ENCODE data around the gene TMEM229B. TPM values are rescaled to one million over a fixed set of nuclear protein-coding genes. Genes with fewer than 3 reads are reported as not detected.
A peak's percentile ranks its signal among the peaks of the same experiment; 100 is the strongest.

TMEM229B gene
- polyA plus RNA-seq, 2 of the 4 experiments (the other 2 are of a cell fraction), result 0.19 to 0.31 TPM

DNA sequence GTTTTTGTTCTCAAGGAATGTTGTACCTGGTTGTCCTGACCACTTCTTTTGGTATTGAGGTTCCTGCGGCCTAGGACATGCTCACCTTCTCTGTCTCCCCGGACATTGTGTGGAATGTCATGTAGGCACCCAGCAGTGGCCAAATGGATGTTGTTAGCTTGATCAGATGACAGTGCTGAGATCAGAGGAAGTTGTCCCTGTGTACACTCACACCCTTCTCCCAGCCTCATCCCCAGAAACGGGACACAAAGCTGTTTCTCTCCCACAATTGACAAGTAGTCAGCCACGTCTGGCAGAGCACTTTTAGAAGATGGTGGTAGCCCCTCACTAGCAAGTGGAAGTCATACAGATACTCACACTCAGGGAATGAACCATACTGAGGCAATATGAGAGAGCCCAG, 47.6 kb upstream of the TMEM229B start:
- Histone ChIP-seq H3K4me3 (no peak overlapping the region), H3K27ac (no peak overlapping the region), H3K9me3 (no peaks in the 10 kb centered on the region), H3K4me2 (no peak overlapping the region), H3K4me1 (0 out of 3 replicates have a peak, but pooled peaks cover 3% of the 10 kb centered on the region)
- no peak for ATAC-seq
- DNase-seq (ENCODE audit: low read depth in 1 of 2, low spot score in 1 of 2), result no peak
- ChIA-PET POLR2A (no interaction called here), CTCF (interaction anchor here (1.5 to 11.2 kb wide), 3 partner anchors 9 to 109 kb away, joined by 11 to 68 read pairs (median 38); no protein-coding TSS in a partner anchor)
- FAIRE-seq, result no peak
- 79% methylated on average over 4 of the region's 4 CpGs for WGBS (ENCODE audit: missing lambda C conversion rate)
- no peak for TF ChIP-seq EP300 (IDR thresholded peaks at IDR 0.05)
- TF ChIP-seq, protein P1, sequence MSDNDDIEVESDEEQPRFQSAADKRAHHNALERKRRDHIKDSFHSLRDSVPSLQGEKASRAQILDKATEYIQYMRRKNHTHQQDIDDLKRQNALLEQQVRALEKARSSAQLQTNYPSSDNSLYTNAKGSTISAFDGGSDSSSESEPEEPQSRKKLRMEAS (IDR thresholded peaks at IDR 0.05), result no peak
- no peak for TF ChIP-seq TP53 (CRISPR knock-in tag; IDR thresholded peaks at IDR 0.05)
- no peak for TF ChIP-seq ESRRA (IDR thresholded peaks at IDR 0.05; ENCODE audit: borderline replicate concordance, low read length)
- TF ChIP-seq CHD4 (IDR thresholded peaks at IDR 0.05; ENCODE audit: borderline replicate concordance), result no peak
- no peak for TF ChIP-seq POLR2AphosphoS2 (conservative IDR thresholded peaks at IDR 0.05; ENCODE audit: low read length)
- TF ChIP-seq SREBF2 (IDR thresholded peaks at IDR 0.05), result no peak

DNA sequence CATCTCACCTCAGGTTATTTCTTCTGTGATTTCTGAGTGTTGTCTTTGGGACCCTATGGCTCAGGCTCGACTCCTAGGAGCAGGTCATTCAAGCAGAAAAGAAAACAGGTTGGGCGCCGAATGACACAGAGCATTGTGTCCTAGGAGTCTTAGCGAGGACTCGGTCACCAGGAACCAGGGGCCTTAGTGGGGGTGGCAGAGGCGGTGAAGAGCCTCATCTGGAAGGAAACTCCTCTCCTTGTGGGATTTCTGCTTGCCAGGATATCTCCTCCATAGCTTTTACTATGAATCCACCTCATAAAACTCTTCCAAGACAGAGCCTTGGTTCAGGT, 45.2 kb upstream of the TMEM229B start:
- ATAC-seq, result peak in 1 of 2 experiments; percentile 12; a peak in 3 of 6 replicates
- Histone ChIP-seq H3K9me3 (no peaks in the 10 kb centered on the region), H3K27ac (peak overlapping the region; percentile 83 to 90; a peak in 5 of 6 replicates), H3K4me1 (0 out of 3 replicates have a peak, but pooled peaks cover 3% of the 10 kb centered on the region), H3K4me2 (peak overlapping the region; percentile 83), H3K4me3 (peak overlapping the region; percentile 83)
- CTCF ChIA-PET, result interaction anchor here (1.4 to 11.2 kb wide), 6 partner anchors 17 to 171 kb away, joined by 4 to 68 read pairs (median 6); partner anchors contain the start of gene PIGH
- DNase-seq (ENCODE audit: low read depth in 1 of 2, low spot score in 1 of 2), result no peak
- FAIRE-seq, result no peak
- WGBS (ENCODE audit: missing lambda C conversion rate), result 51% methylated on average over 6 of the region's 6 CpGs
- TF ChIP-seq, protein P1 (IDR thresholded peaks at IDR 0.05), result no peak
- TF ChIP-seq BHLHE40 (IDR thresholded peaks at IDR 0.05; ENCODE audit: low read depth, low read length), result no peak
- TF ChIP-seq HOXB5 (CRISPR knock-in tag; IDR thresholded peaks at IDR 0.05), result no peak
- TF ChIP-seq, protein P2, sequence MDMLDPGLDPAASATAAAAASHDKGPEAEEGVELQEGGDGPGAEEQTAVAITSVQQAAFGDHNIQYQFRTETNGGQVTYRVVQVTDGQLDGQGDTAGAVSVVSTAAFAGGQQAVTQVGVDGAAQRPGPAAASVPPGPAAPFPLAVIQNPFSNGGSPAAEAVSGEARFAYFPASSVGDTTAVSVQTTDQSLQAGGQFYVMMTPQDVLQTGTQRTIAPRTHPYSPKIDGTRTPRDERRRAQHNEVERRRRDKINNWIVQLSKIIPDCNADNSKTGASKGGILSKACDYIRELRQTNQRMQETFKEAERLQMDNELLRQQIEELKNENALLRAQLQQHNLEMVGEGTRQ (IDR thresholded peaks at IDR 0.05), result no peak
- TF ChIP-seq, protein P3, sequence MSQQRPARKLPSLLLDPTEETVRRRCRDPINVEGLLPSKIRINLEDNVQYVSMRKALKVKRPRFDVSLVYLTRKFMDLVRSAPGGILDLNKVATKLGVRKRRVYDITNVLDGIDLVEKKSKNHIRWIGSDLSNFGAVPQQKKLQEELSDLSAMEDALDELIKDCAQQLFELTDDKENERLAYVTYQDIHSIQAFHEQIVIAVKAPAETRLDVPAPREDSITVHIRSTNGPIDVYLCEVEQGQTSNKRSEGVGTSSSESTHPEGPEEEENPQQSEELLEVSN (IDR thresholded peaks at IDR 0.05; ENCODE audit: borderline replicate concordance, low read depth), result no peak
- no peak for TF ChIP-seq FOSB (CRISPR knock-in tag; IDR thresholded peaks at IDR 0.05)
- POLR2A ChIA-PET, result interaction anchor here (0.8 to 1.4 kb wide), 2 partner anchors 24 kb away, joined by 3 read pairs; no protein-coding TSS in a partner anchor

DNA sequence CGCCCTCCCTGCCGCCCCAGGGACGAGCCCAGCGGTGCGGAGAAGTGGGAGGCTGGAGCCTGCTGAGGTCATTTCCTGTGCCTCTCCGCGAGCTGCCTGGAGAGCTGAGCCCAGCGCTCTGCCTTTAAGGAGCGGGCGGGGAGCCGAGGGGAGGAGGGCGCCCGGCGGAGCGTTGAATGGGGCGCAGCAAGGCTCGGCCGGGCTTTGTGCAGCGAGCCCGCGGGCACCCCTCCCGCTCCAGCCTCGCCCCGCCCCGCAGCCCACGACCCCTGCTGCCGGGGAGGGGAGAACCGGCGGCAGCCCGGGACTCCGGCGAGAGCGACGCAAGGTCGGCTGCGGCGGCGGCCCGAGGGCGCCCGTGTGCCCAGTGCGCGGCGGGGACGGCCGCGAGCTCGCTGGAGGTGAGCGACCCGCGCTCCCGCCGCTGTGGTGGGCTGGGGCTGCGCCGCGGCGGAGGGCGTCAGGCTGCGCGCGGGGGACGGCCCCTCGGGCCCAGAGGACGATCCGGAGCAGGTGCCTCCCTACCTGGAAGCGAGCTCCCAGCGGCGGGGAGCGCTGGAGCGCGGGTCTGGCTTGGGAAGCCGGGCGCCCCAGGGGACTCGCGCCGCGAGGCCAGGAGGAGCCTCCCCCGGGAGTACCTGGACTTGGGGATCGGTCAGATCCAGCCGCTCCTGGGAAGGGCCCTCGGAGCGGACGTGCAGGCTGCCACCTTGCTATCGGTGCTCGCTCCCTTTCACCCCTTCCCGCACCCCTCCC, 44.7 kb upstream of the TMEM229B start, which contains the start of gene PLEKHH1:
PLEKHH1 (plus strand) TSS at position 293 of the 756 bp plus-strand sequence. CDS start 8,578 bp downstream, outside the sequence.
- Histone ChIP-seq H3K9me3 (no peaks in the 10 kb centered on the region), H3K4me3 (peak within 1 kb of the TSS; percentile 83), H3K4me1 (0 out of 3 replicates have a peak, but pooled peaks cover 3% of the 10 kb centered on the region), H3K27ac (peak within 1 kb of the TSS; percentile 83 to 90), H3K4me2 (peak within 1 kb of the TSS; percentile 83)
- FAIRE-seq, result no peak
- 4% methylated on average over 49 of the region's 86 CpGs for WGBS (ENCODE audit: missing lambda C conversion rate)
- peak; percentile 96 to 97 for ATAC-seq
- DNase-seq (ENCODE audit: low read depth in 1 of 2, low spot score in 1 of 2), result peak; percentile 77 to 87
- CTCF ChIA-PET, result interaction anchor here (0.7 to 11.2 kb wide), 8 partner anchors 14 to 171 kb away, joined by 3 to 68 read pairs (median 6); partner anchors contain the start of gene PIGH
- POLR2A ChIA-PET, result interaction anchor here (0.8 to 1.4 kb wide), 3 partner anchors 9 to 25 kb away, joined by 3 read pairs; no protein-coding TSS in a partner anchor
- TF ChIP-seq HEYL (CRISPR knock-in tag; IDR thresholded peaks at IDR 0.05) (no peak), RFX5 (IDR thresholded peaks at IDR 0.05) (no peak), PHF8 (IDR thresholded peaks at IDR 0.05; ENCODE audit: borderline replicate concordance, low read depth) (no peak; the same call in 1 of the 2 replicates), GATA3 (IDR thresholded peaks at IDR 0.05; ENCODE audit: borderline replicate concordance) (no peak), SREBF2 (IDR thresholded peaks at IDR 0.05) (no peak), POLR2A (IDR thresholded peaks at IDR 0.05; ENCODE audit: low read length) (peak; percentile 82), CBX8 (IDR thresholded peaks at IDR 0.05) (no peak), BHLHE40 (IDR thresholded peaks at IDR 0.05; ENCODE audit: low read depth, low read length) (no peak), NPAS2 (CRISPR knock-in tag; IDR thresholded peaks at IDR 0.05; ENCODE audit: borderline replicate concordance) (no peak), CEBPB (IDR thresholded peaks at IDR 0.05) (no peak), EHF (CRISPR knock-in tag; IDR thresholded peaks at IDR 0.05) (no peak), KDM5A (IDR thresholded peaks at IDR 0.05) (no peak), CHD2 (IDR thresholded peaks at IDR 0.05; ENCODE audit: low read length, partially characterized antibody) (no peak), JUN (IDR thresholded peaks at IDR 0.05) (peak; percentile 48 to 64; a peak in 2 of 5 replicates), MAFK (IDR thresholded peaks at IDR 0.05; ENCODE audit: partially characterized antibody) (no peak)
- TF ChIP-seq, protein P4, sequence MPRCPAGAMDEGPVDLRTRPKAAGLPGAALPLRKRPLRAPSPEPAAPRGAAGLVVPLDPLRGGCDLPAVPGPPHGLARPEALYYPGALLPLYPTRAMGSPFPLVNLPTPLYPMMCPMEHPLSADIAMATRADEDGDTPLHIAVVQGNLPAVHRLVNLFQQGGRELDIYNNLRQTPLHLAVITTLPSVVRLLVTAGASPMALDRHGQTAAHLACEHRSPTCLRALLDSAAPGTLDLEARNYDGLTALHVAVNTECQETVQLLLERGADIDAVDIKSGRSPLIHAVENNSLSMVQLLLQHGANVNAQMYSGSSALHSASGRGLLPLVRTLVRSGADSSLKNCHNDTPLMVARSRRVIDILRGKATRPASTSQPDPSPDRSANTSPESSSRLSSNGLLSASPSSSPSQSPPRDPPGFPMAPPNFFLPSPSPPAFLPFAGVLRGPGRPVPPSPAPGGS (IDR thresholded peaks at IDR 0.05), result peak; percentile 66; the same call in 1 of the 3 replicates
- TF ChIP-seq, protein P5, sequence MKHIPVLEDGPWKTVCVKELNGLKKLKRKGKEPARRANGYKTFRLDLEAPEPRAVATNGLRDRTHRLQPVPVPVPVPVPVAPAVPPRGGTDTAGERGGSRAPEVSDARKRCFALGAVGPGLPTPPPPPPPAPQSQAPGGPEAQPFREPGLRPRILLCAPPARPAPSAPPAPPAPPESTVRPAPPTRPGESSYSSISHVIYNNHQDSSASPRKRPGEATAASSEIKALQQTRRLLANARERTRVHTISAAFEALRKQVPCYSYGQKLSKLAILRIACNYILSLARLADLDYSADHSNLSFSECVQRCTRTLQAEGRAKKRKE (CRISPR knock-in tag; IDR thresholded peaks at IDR 0.05; ENCODE audit: low read depth), result no peak
- TF ChIP-seq, protein P1 (IDR thresholded peaks at IDR 0.05), result 0 out of 2 replicates have a peak, but pooled peaks have one; percentile 7
- TF ChIP-seq, protein P6, sequence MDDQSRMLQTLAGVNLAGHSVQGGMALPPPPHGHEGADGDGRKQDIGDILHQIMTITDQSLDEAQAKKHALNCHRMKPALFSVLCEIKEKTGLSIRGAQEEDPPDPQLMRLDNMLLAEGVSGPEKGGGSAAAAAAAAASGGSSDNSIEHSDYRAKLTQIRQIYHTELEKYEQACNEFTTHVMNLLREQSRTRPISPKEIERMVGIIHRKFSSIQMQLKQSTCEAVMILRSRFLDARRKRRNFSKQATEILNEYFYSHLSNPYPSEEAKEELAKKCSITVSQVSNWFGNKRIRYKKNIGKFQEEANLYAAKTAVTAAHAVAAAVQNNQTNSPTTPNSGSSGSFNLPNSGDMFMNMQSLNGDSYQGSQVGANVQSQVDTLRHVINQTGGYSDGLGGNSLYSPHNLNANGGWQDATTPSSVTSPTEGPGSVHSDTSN (IDR thresholded peaks at IDR 0.05), result no peak

Data from A549 (cell line).